ENCODE data around the gene TTN.

The TTN gene

GRCh38 chr2:178799305-178799704 lies 7.9 kb downstream of the TTN start:
- TF ChIP-seq CTCF (IDR thresholded peaks at IDR 0.05; ENCODE audit: low read depth, low read length): no peak
- DNase-seq (ENCODE audit: extremely low read depth, low read depth): no peak

GRCh38 chr2:178796079-178796677 lies 11.0 kb downstream of the TTN start:
- DNase-seq (ENCODE audit: extremely low read depth, low read depth): peak; percentile 22
- TF ChIP-seq CTCF (IDR thresholded peaks at IDR 0.05; ENCODE audit: low read depth, low read length): peak; percentile 43

- no peak for DNase-seq (ENCODE audit: extremely low read depth, low read depth)
- no peak for TF ChIP-seq CTCF (IDR thresholded peaks at IDR 0.05; ENCODE audit: low read depth, low read length)
Observed at GRCh38 chr2:178787934-178788333, 19.3 kb downstream of the TTN start.

- DNase-seq (ENCODE audit: extremely low read depth, low read depth): no peak
- no peak for TF ChIP-seq CTCF (IDR thresholded peaks at IDR 0.05; ENCODE audit: low read depth, low read length)
Observed at GRCh38 chr2:178787155-178787554, 20.1 kb downstream of the TTN start.

GRCh38 chr2:178783889-178784288 lies 23.3 kb downstream of the TTN start:
- DNase-seq (ENCODE audit: extremely low read depth, low read depth): no peak
- no peak for TF ChIP-seq CTCF (IDR thresholded peaks at IDR 0.05; ENCODE audit: low read depth, low read length)

GRCh38 chr2:178782236-178782635 lies 25.0 kb downstream of the TTN start:
- DNase-seq (ENCODE audit: extremely low read depth, low read depth): no peak
- TF ChIP-seq CTCF (IDR thresholded peaks at IDR 0.05; ENCODE audit: low read depth, low read length): no peak

- TF ChIP-seq CTCF (IDR thresholded peaks at IDR 0.05; ENCODE audit: low read depth, low read length): no peak
- DNase-seq (ENCODE audit: extremely low read depth, low read depth): no peak
Observed at GRCh38 chr2:178777577-178777976, 29.6 kb downstream of the TTN start.

Measured in AG09319 (cell line).